ENCODE data around the gene GCLM. TPM values are rescaled to one million over a fixed set of nuclear protein-coding genes. Genes with fewer than 3 reads are reported as not detected.
A peak's percentile ranks its signal among the peaks of the same experiment; 100 is the strongest.

The GCLM gene
- total and polyA plus RNA-seq, 12 donors = 1.9 to 15.5 (median 10.1) TPM

GRCh38 chr1:93905051-93905450, 4.2 kb downstream of the GCLM start:
- TF ChIP-seq CTCF (IDR thresholded peaks at IDR 0.05) = no peak
- WGBS, 2 donors = 96 to 100% methylated on average over 1 of the region's 1 CpG
- DNase-seq = no peak
- Histone ChIP-seq H3K27me3 (no peaks in the 10 kb centered on the region), H3K9me3 (peaks cover 0 to under 1% (median 0%) of the 10 kb centered on the region in 11 donors), H3K27ac (peak overlapping the region in 1 of 10 donors; percentile 70), H3K36me3 (peaks cover 0 to 19% (median 0%) of the 10 kb centered on the region in 9 donors), H3K4me3 (no peak overlapping the region), H3K4me1 (peaks cover 6 to 54% (median 16%) of the 10 kb centered on the region in 9 donors)
- no peak for ATAC-seq
- intact Hi-C loops (cut with DNase I) = loop anchor here in 2 of 10 donors (5.0 kb wide), 2 partner anchors 427 to 432 kb away; no protein-coding TSS in a partner anchor

DNA sequence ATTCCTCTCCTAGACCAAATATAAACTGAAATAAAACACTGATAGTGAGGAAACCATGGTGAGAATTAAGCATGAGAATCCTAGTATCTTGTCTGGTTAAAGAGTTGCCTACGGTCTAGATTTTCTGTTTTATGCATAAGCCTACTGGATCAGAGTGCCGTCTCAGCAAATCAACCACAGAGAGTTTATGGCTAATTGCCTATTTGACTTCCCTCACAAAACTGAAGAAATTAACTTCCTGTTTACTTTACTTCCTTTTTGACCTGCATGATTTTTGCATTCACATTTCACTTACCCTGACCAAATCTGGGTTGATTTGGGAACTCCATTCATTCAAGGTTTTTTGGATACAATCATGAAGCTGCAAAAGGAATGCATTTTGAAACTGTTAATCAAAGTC, 5.0 kb downstream of the GCLM start:
- peaks cover 6 to 54% (median 14%) of the 10 kb centered on the region in 9 donors for H3K4me1 ChIP-seq
- peak overlapping the region in 1 of 10 donors; percentile 70 for H3K27ac ChIP-seq
- TF ChIP-seq CTCF (IDR thresholded peaks at IDR 0.05) = no peak
- peaks cover 0 to 28% (median 0%) of the 10 kb centered on the region in 9 donors for H3K36me3 ChIP-seq
- H3K4me3 ChIP-seq = no peak overlapping the region
- H3K27me3 ChIP-seq = no peaks in the 10 kb centered on the region
- DNase-seq = no peak
- no peaks in the 10 kb centered on the region for H3K9me3 ChIP-seq
- intact Hi-C loops (cut with DNase I) = no loop called here
- ATAC-seq = no peak
- 59 to 71% methylated on average over 2 of the region's 2 CpGs for WGBS, 2 donors

GRCh38 chr1:93900723-93901504, 8.3 kb downstream of the GCLM start:
- intact Hi-C loops (cut with DNase I) = no loop called here

More at GRCh38 chr1:93900723-93901504, 8.3 kb downstream of the GCLM start:
- 96 to 99% methylated on average over 3 of the region's 3 CpGs for WGBS, 2 donors
- ATAC-seq = no peak
- H3K27me3 ChIP-seq = no peaks in the 10 kb centered on the region
- no peak for DNase-seq
- peaks cover 0 to 28% (median 0%) of the 10 kb centered on the region in 9 donors for H3K4me1 ChIP-seq
- H3K27ac ChIP-seq = no peak overlapping the region
- H3K4me3 ChIP-seq = no peak overlapping the region
- no peaks in the 10 kb centered on the region for H3K9me3 ChIP-seq
- no peak for TF ChIP-seq CTCF (IDR thresholded peaks at IDR 0.05)
- H3K36me3 ChIP-seq = peaks cover 0 to 58% (median 4%) of the 10 kb centered on the region in 9 donors

Measured in heart right ventricle (tissue), 16 donors.